KOPT-K1 (cell line): ENCODE data around the gene VILL.
A peak's percentile ranks its signal among the peaks of the same experiment; 100 is the strongest.

Experiments
- H3K27ac ChIP-seq: fragments of 200-600 bp; sonication (generic); 2 replicates; pipeline ENCODE4 v1.5.1; 2016; ENCODE audit warnings: antibody characterized with exemption, mild to moderate bottlenecking, low read depth, low read length; ENCODE audit not compliant: poor library complexity, severe bottlenecking
- H3K36me3 ChIP-seq: fragments of 200-600 bp; sonication (generic); 2 replicates; pipeline ENCODE4 v1.5.1; 2017; ENCODE audit warnings: antibody characterized with exemption, mild to moderate bottlenecking, low read length, moderate library complexity; ENCODE audit not compliant: insufficient read depth
- H3K9me3 ChIP-seq: fragments of 200-600 bp; sonication (generic); 2 replicates; pipeline ENCODE4 v1.5.1; 2017; ENCODE audit warnings: antibody characterized with exemption, low read length, mild to moderate bottlenecking; ENCODE audit not compliant: insufficient read depth, poor library complexity, severe bottlenecking

VILL gene

DNA sequence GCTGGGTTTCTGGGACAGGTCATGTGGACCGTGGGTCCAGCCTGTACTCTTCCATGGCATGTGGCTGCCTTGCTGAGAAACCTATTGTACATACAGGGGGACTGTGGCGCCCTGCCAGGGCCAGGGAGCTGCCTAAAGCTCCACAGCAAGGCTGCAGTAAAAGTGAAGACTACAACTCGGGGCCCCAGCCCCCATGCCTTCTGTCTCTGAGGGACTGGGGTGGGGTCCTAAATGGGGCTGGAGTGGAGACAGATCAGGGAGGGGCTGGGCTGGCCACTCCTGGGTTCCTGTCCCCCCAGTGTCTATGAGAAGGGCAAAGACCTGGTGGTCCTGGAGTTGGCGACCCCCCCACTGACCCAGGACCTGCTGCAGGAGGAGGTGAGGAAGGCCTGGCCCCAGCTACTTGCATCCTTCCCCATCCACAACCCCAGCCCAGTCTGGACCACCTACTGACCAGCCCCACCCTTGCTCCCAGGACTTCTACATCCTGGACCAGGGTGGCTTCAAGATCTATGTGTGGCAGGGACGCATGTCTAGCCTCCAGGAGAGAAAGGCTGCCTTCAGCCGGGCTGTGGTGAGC, 7.3 kb downstream of the VILL start:
- H3K27ac ChIP-seq: peak overlapping the region; percentile 51
- H3K36me3 ChIP-seq: peaks cover 66% of the 10 kb centered on the region
- no peaks in the 10 kb centered on the region for H3K9me3 ChIP-seq

GRCh38 chr3:37999836-38000235, 9.2 kb downstream of the VILL start:
- Histone ChIP-seq H3K27ac (no peak overlapping the region), H3K9me3 (no peaks in the 10 kb centered on the region), H3K36me3 (peaks cover 86% of the 10 kb centered on the region)

GRCh38 chr3:38000242-38000916, 9.8 kb downstream of the VILL start:
- Histone ChIP-seq H3K36me3 (peaks cover 91% of the 10 kb centered on the region), H3K27ac (no peak overlapping the region), H3K9me3 (no peaks in the 10 kb centered on the region)

- H3K9me3 ChIP-seq: no peaks in the 10 kb centered on the region
- peaks cover 93% of the 10 kb centered on the region for H3K36me3 ChIP-seq
- no peak overlapping the region for H3K27ac ChIP-seq
Observed at GRCh38 chr3:38000965-38001455, 10.4 kb downstream of the VILL start.

DNA sequence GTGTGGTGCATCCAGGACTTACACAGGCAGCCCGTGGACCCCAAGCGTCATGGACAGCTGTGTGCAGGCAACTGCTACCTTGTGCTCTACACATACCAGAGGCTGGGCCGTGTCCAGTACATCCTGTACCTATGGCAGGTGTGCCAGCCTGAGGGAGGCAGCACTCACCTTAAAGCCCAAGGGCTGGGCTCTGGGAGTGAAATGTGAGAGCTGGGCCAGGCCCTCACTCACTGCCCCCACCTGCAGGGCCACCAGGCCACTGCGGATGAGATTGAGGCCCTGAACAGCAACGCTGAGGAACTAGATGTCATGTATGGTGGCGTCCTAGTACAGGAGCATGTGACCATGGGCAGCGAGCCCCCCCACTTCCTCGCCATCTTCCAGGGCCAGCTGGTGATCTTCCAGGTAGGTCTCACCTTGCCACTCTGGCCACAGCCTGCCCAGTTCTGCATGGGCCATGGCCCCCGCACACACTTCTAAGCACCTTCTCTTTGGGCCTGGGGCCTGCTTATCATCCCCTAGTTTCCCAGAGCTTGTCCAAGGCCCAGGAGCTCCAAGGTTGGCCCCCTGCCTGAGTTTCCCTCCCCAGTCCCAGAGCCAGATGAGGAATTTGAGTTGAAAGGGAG, 11.0 kb downstream of the VILL start:
- Histone ChIP-seq H3K27ac (no peak overlapping the region), H3K36me3 (peaks cover 93% of the 10 kb centered on the region), H3K9me3 (no peaks in the 10 kb centered on the region)

- Histone ChIP-seq H3K27ac (no peak overlapping the region), H3K36me3 (peaks cover 94% of the 10 kb centered on the region), H3K9me3 (no peaks in the 10 kb centered on the region)
Observed at GRCh38 chr3:38002291-38002876, 11.8 kb downstream of the VILL start.

- Histone ChIP-seq H3K27ac (no peak overlapping the region), H3K36me3 (peaks cover 94% of the 10 kb centered on the region), H3K9me3 (no peaks in the 10 kb centered on the region)
Observed at GRCh38 chr3:38002940-38003339, 12.4 kb downstream of the VILL start.

- no peaks in the 10 kb centered on the region for H3K9me3 ChIP-seq
- H3K27ac ChIP-seq: no peak overlapping the region
- peaks cover 94% of the 10 kb centered on the region for H3K36me3 ChIP-seq
Observed at GRCh38 chr3:38003371-38003816, 12.8 kb downstream of the VILL start.

- H3K27ac ChIP-seq: no peak overlapping the region
- peaks cover 94% of the 10 kb centered on the region for H3K36me3 ChIP-seq
- H3K9me3 ChIP-seq: no peaks in the 10 kb centered on the region
Observed at GRCh38 chr3:38003817-38004414, 13.3 kb downstream of the VILL start.

DNA sequence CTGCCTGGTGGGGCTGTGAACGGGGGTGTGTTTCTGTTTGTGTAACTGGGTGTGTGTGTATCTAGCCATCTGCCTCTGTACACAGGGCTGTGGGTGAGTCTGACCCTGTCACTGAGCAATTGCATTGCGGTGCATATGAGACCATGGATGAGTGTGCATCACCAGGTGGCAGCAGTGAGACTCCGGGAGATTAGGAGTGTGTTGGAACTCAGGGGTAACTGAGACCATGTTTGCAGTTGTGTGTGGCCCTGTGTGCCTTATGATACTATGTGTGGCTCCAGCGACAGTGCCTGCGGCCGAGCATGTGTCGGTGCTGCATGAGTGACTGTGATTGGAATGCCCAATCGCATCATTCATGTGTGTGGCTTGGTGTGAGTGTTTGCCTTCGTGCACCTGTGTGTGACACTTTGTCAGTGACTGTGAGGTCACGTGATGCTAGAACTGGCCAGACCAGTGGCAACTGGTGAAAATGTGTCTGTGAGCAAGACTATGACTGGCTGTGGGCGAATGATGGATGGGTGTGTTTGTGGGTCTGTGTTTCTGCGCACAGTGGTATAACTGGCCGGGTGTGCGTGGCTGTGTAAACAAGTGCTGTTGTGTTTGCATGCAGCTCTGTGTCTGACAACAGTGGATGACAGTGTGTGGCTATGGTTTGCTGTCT, 14.0 kb downstream of the VILL start:
- no peaks in the 10 kb centered on the region for H3K9me3 ChIP-seq
- no peak overlapping the region for H3K27ac ChIP-seq
- H3K36me3 ChIP-seq: peaks cover 90% of the 10 kb centered on the region

- Histone ChIP-seq H3K36me3 (peaks cover 81% of the 10 kb centered on the region), H3K9me3 (no peaks in the 10 kb centered on the region), H3K27ac (no peak overlapping the region)
Observed at GRCh38 chr3:38005076-38006020, 14.8 kb downstream of the VILL start.

DNA sequence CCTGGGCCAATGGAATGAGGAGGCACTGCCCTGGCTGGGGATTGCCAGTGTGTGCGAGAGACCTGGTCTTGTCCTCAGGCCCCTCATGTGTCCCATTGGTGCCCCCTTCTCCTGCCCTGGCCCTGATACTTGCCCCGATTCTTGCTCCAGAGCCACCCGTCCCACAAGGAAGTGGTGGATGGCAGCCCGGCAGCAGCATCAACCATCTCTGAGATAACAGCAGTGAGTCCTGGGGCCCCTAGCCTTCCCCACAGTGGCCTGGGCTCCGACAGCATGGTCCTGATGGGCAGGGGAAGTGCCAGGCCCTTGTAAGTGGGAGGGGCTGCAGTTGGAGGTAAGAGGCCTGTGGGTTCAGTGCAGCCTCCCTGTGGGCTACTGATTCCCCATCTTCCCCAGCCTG, 15.4 kb downstream of the VILL start:
- H3K36me3 ChIP-seq: peaks cover 75% of the 10 kb centered on the region
- H3K27ac ChIP-seq: no peak overlapping the region
- no peaks in the 10 kb centered on the region for H3K9me3 ChIP-seq

GRCh38 chr3:38006445-38006995, 15.9 kb downstream of the VILL start:
- Histone ChIP-seq H3K36me3 (peaks cover 70% of the 10 kb centered on the region), H3K9me3 (no peaks in the 10 kb centered on the region), H3K27ac (no peak overlapping the region)

- Histone ChIP-seq H3K36me3 (peaks cover 58% of the 10 kb centered on the region), H3K9me3 (no peaks in the 10 kb centered on the region), H3K27ac (no peak overlapping the region)
Observed at GRCh38 chr3:38007754-38008090, 17.1 kb downstream of the VILL start.
